ENCODE measurements around the gene PDE6C. TPM values are rescaled to one million over a fixed set of nuclear protein-coding genes. Genes with fewer than 3 reads are reported as not detected.

Gene PDE6C
- total RNA-seq, 4 donors from 2014 or later, result not detected

DNA sequence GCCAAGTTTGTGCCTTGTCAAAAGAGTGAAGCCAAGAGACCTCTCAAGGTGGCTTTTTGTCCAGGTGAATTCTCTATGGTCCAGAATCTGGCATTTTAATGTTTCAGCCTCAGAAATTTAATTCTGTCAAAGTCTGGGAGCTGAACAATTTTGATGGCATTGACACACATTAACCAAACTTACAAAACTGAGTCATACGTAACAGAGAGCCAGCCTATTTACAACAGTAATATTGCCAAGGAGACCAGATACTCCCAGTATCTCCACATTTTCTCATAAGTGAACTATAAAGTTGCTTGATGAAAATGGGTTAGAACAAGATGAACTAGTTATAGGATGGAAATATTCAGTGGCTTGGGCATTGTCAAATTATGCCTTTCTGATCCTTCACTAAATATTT is 43.8 kb downstream of the PDE6C start:
- no peaks in the 10 kb centered on the region for H3K4me1 ChIP-seq
- TF ChIP-seq POLR2A (IDR thresholded peaks at IDR 0.05) (no peak), EP300 (IDR thresholded peaks at IDR 0.05) (no peak)
- TF ChIP-seq, protein P1, sequence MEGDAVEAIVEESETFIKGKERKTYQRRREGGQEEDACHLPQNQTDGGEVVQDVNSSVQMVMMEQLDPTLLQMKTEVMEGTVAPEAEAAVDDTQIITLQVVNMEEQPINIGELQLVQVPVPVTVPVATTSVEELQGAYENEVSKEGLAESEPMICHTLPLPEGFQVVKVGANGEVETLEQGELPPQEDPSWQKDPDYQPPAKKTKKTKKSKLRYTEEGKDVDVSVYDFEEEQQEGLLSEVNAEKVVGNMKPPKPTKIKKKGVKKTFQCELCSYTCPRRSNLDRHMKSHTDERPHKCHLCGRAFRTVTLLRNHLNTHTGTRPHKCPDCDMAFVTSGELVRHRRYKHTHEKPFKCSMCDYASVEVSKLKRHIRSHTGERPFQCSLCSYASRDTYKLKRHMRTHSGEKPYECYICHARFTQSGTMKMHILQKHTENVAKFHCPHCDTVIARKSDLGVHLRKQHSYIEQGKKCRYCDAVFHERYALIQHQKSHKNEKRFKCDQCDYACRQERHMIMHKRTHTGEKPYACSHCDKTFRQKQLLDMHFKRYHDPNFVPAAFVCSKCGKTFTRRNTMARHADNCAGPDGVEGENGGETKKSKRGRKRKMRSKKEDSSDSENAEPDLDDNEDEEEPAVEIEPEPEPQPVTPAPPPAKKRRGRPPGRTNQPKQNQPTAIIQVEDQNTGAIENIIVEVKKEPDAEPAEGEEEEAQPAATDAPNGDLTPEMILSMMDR (IDR thresholded peaks at IDR 0.05), result no peak
- peaks cover 0 to 20% (median 0%) of the 10 kb centered on the region in 3 donors for H3K36me3 ChIP-seq
- no peaks in the 10 kb centered on the region for H3K27me3 ChIP-seq
- H3K9me3 ChIP-seq, result no peaks in the 10 kb centered on the region
- 69 to 84% methylated on average over 1 of the region's 1 CpG for WGBS, 2 donors
- no peak for DNase-seq (ENCODE audit: low spot score in 2 of 2)
- no peak overlapping the region for H3K27ac ChIP-seq
- no peak overlapping the region for H3K4me3 ChIP-seq

DNA sequence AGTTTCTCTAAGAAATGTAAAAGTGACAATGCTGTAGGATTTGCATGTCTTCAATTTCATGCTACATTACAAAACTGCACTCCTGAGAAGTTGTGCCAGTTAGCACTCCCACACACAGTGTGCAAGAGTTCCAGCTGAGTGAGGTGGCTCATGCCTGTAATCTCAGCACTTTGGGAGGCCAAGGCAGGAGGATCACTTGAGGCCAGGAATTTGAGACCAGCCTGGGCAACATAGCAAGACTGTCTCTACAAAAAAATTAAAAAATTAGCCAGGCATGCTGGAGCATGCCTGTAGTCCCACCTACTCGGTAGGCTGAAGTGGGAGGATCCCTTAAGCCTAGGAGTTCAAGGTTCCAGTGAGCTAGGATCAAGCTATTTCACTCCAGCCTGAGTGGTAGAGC is 45.4 kb downstream of the PDE6C start:
- no peak for DNase-seq (ENCODE audit: low spot score in 2 of 2)
- Histone ChIP-seq H3K27me3 (no peaks in the 10 kb centered on the region), H3K4me3 (no peak overlapping the region), H3K36me3 (peaks cover 0 to 29% (median 0%) of the 10 kb centered on the region in 3 donors), H3K4me1 (no peaks in the 10 kb centered on the region), H3K27ac (no peak overlapping the region), H3K9me3 (no peaks in the 10 kb centered on the region)
- TF ChIP-seq EP300 (IDR thresholded peaks at IDR 0.05) (no peak), POLR2A (IDR thresholded peaks at IDR 0.05) (no peak)
- TF ChIP-seq, protein P1 (IDR thresholded peaks at IDR 0.05), result no peak
- 76 to 82% methylated on average over 1 of the region's 1 CpG for WGBS, 2 donors

DNA sequence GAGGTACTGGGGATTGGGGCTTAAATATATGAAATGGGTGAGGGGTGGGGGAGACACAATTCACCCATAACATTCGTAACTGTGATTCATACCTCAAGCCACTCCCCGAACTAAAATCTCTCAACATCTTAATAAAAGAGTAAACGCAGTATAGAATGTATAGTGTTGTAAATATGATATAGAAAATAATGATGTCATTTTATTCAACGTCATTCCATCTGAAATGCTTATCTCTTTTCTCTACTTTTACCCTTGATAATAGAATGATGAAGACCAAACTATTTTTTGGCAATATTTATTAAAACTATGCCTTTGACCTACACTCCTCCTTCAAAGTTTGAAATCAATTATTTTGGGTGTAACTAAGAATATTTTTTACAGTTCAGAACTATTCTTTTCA is 53.7 kb downstream of the PDE6C start:
- Histone ChIP-seq H3K4me3 (no peak overlapping the region), H3K27ac (no peak overlapping the region), H3K4me1 (no peaks in the 10 kb centered on the region), H3K27me3 (no peaks in the 10 kb centered on the region), H3K36me3 (peaks cover 0 to 81% (median 0%) of the 10 kb centered on the region in 3 donors), H3K9me3 (no peaks in the 10 kb centered on the region)
- no peak for DNase-seq (ENCODE audit: low spot score in 2 of 2)
- 97 to 99% methylated on average over 4 of the region's 4 CpGs for WGBS, 2 donors
- TF ChIP-seq, protein P1 (IDR thresholded peaks at IDR 0.05), result no peak
- no peak for TF ChIP-seq EP300 (IDR thresholded peaks at IDR 0.05)
- TF ChIP-seq POLR2A (IDR thresholded peaks at IDR 0.05), result no peak

DNA sequence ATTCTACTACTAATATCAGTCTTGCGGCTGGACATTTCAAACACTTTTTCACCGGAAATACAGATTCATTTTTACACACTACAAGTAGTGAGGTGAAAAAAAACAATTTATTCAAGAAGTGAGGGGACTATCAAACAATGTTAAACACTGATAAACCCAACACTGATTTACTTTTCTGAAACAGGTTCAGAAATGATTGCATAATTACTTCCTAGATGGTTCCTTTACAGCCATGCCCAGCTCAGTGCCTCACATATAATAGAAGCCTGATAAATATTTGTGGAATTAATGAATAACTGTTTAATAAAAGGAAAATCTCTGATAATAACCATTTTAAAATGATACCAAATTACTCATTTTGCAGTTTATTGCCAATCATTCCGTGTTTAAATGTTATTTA is 55.5 kb downstream of the PDE6C start:
- Histone ChIP-seq H3K36me3 (peaks cover 0 to 76% (median 0%) of the 10 kb centered on the region in 3 donors), H3K27ac (no peak overlapping the region), H3K9me3 (no peaks in the 10 kb centered on the region), H3K4me1 (no peaks in the 10 kb centered on the region), H3K4me3 (no peak overlapping the region), H3K27me3 (no peaks in the 10 kb centered on the region)
- TF ChIP-seq, protein P1 (IDR thresholded peaks at IDR 0.05), result no peak
- TF ChIP-seq POLR2A (IDR thresholded peaks at IDR 0.05) (no peak), EP300 (IDR thresholded peaks at IDR 0.05) (no peak)
- 94 to 96% methylated on average over 3 of the region's 3 CpGs for WGBS, 2 donors
- DNase-seq (ENCODE audit: low spot score in 2 of 2), result no peak

DNA sequence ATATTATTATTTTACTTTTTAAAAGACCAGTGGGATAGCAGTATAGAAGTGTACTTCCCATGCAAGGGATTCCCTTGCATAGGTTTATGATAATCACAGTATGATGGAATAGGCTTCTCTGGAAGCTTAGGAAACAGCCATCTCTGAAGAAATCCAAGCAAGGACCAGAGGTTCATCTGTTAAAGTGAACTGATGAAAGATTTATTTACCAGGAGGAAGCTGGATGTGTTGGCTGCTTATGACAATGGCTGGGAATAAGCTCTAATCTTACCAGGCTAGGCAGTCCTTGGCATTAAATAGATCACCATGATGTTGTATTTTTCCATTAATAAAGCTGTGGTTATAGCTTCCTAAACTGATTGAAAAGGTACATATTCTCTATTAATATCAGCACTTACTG is 58.0 kb downstream of the PDE6C start:
- Histone ChIP-seq H3K27ac (no peak overlapping the region), H3K36me3 (peaks cover 0 to 81% (median 0%) of the 10 kb centered on the region in 3 donors), H3K4me1 (no peaks in the 10 kb centered on the region), H3K4me3 (no peak overlapping the region), H3K9me3 (no peaks in the 10 kb centered on the region), H3K27me3 (no peaks in the 10 kb centered on the region)
- no peak for DNase-seq (ENCODE audit: low spot score in 2 of 2)
- TF ChIP-seq EP300 (IDR thresholded peaks at IDR 0.05) (no peak), POLR2A (IDR thresholded peaks at IDR 0.05) (no peak)
- TF ChIP-seq, protein P1 (IDR thresholded peaks at IDR 0.05), result no peak

All from tibial nerve (tissue), 4 donors.